Mesendoderm (in vitro differentiated cells): Measurements from ENCODE around the gene CNTN4.

Experiments used
- DNase-seq: peaks from one replicate; pipeline ENCODE4 v3.0.0; 2013
- H2AK5ac ChIP-seq: 2 replicates; pipeline ENCODE4 v1.6.1; 2013; ENCODE audit warnings: low read length, inconsistent platforms
- H2BK120ac ChIP-seq: 2 replicates; pipeline ENCODE4 v1.6.1; 2013; ENCODE audit warnings: low read depth, mild to moderate bottlenecking, low read length, moderate library complexity, mixed read lengths
- H2BK15ac ChIP-seq: replicated peaks from 2 replicates; pipeline ENCODE4 v1.6.1; 2013; ENCODE audit warnings: low read depth, mild to moderate bottlenecking, moderate library complexity
- H2BK5ac ChIP-seq: 2 replicates; pipeline ENCODE4 v1.6.1; 2013; ENCODE audit warnings: low read length, inconsistent platforms
- H3K18ac ChIP-seq: 2 replicates; pipeline ENCODE4 v1.6.1; 2013; ENCODE audit warnings: mild to moderate bottlenecking, low read length, mixed read lengths
- H3K23ac ChIP-seq: one replicate; pipeline ENCODE4 v1.6.1; 2013; ENCODE audit warnings: low read length
- H3K27ac ChIP-seq: 2 replicates; pipeline ENCODE4 v1.5.1; 2013; ENCODE audit warnings: low read depth, mild to moderate bottlenecking, inconsistent platforms, low read length, moderate library complexity
- H3K27me3 ChIP-seq: 2 replicates; pipeline ENCODE4 v1.6.1; 2013; ENCODE audit warnings: low read length, control low read depth, mild to moderate bottlenecking, inconsistent platforms; ENCODE audit not compliant: insufficient read depth, poor library complexity
- H3K36me3 ChIP-seq: 2 replicates; pipeline ENCODE4 v1.6.1; 2013; ENCODE audit warnings: low read length, inconsistent platforms; ENCODE audit not compliant: control insufficient read depth, insufficient read depth
- H3K4ac ChIP-seq: one replicate; pipeline ENCODE4 v1.6.1; 2013; ENCODE audit warnings: low read depth, mild to moderate bottlenecking, low read length, moderate library complexity
- H3K4me1 ChIP-seq: 2 replicates; pipeline ENCODE4 v1.6.1; 2013; ENCODE audit warnings: low read depth, low read length, inconsistent platforms; ENCODE audit not compliant: control insufficient read depth
- H3K4me2 ChIP-seq: 2 replicates; pipeline ENCODE4 v1.6.1; 2013; ENCODE audit warnings: low read length
- H3K4me3 ChIP-seq: 2 replicates; pipeline ENCODE4 v1.5.1; 2013; ENCODE audit warnings: mild to moderate bottlenecking, low read length
- H3K56ac ChIP-seq: one replicate; pipeline ENCODE4 v1.6.1; 2013; ENCODE audit warnings: low read length
- H3K79me1 ChIP-seq: 2 replicates; pipeline ENCODE4 v1.6.1; 2013; ENCODE audit warnings: low read length, inconsistent platforms
- H3K79me2 ChIP-seq: 2 replicates; pipeline ENCODE4 v1.6.1; 2013; ENCODE audit warnings: mild to moderate bottlenecking, low read length; ENCODE audit not compliant: control insufficient read depth, insufficient read depth
- H3K9ac ChIP-seq: 2 replicates; pipeline ENCODE4 v1.6.1; 2013; ENCODE audit warnings: low read length, inconsistent platforms
- H4K5ac ChIP-seq: one replicate; pipeline ENCODE4 v1.6.1; 2013; ENCODE audit warnings: low read length
- H4K8ac ChIP-seq: one replicate; pipeline ENCODE4 v1.6.1; 2013; ENCODE audit warnings: low read depth, mild to moderate bottlenecking, control low read depth, low read length, moderate library complexity
- WGBS: extraction: QIAGEN DNeasy Blood & Tissue Kit; methylation state at CpG from one replicate; pipeline ENCODE4 v1.1.7; 2013; ENCODE audit warnings: low lambda C conversion rate, missing lambda C conversion rate; ENCODE audit not compliant: insufficient coverage; ENCODE audit errors: extremely low coverage; 5-methylcytosine and 5-hydroxymethylcytosine counted together

The CNTN4 gene

DNA sequence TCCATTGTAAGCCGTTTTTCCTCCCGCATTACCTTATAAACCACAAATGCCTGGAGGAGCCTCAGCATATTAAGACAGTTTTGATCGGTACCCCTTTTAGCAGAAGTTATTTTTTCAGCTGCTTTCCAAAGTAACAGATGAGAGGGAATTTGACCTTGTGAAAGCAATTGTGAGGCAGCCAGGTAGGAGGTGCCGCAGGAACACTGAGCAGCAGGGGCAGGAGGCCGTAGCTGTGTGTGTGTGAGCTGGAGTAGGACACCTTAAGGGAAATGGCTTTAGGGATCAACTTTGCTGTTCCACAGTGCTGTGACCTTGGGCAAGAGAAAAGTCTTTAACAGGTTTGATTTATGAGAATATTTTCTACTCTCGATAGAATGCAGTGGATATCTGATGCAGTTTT is 529.5 kb downstream of the CNTN4 start:
- H3K4me2 ChIP-seq, result no peak overlapping the region
- no peak overlapping the region for H3K4ac ChIP-seq
- H3K4me1 ChIP-seq, result no peaks in the 10 kb centered on the region
- H3K79me2 ChIP-seq, result no peaks in the 10 kb centered on the region
- peak; percentile 27 for DNase-seq
- H3K27me3 ChIP-seq, result no peaks in the 10 kb centered on the region
- H3K27ac ChIP-seq, result no peak overlapping the region
- no peaks in the 10 kb centered on the region for H3K79me1 ChIP-seq
- no peak overlapping the region for H3K23ac ChIP-seq
- H2BK120ac ChIP-seq, result no peak overlapping the region
- no CpG with 5 or more reads among the region's 6 CpGs for WGBS
- no peak overlapping the region for H4K5ac ChIP-seq
- H3K4me3 ChIP-seq, result no peak overlapping the region
- no peak overlapping the region for H3K9ac ChIP-seq
- H3K36me3 ChIP-seq, result no peaks in the 10 kb centered on the region
- no peak overlapping the region for H2BK15ac ChIP-seq
- H2AK5ac ChIP-seq, result no peak overlapping the region
- no peak overlapping the region for H2BK5ac ChIP-seq
- H3K18ac ChIP-seq, result no peak overlapping the region
- no peak overlapping the region for H3K56ac ChIP-seq
- H4K8ac ChIP-seq, result no peak overlapping the region

DNA sequence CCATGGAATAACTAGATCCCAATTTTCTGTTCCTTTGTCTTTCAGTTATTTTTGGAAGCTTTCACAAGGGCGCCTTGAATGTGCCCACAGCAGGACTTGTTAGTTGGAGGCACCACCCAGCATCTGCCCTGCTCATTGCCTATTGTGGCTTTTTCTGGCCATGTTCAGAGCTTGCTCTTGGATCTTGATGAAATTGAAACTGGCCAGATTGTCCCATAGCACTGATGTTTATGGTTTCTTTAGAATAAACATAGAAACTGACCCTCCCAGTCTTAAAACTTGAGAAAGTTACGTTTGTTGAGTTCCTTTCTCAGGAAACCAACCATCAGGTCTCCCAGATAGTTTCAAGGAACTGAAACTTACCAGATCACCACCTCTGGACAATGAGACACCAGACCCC is 536.8 kb downstream of the CNTN4 start:
- no peak overlapping the region for H3K23ac ChIP-seq
- no peaks in the 10 kb centered on the region for H3K79me2 ChIP-seq
- H3K9ac ChIP-seq, result no peak overlapping the region
- no peak overlapping the region for H2BK120ac ChIP-seq
- no peak overlapping the region for H3K4me2 ChIP-seq
- no peak overlapping the region for H4K5ac ChIP-seq
- no peaks in the 10 kb centered on the region for H3K4me1 ChIP-seq
- no peak overlapping the region for H2BK5ac ChIP-seq
- no peaks in the 10 kb centered on the region for H3K36me3 ChIP-seq
- H2AK5ac ChIP-seq, result no peak overlapping the region
- H3K56ac ChIP-seq, result no peak overlapping the region
- no CpG with 5 or more reads among the region's 2 CpGs for WGBS
- no peak overlapping the region for H3K4me3 ChIP-seq
- H3K79me1 ChIP-seq, result no peaks in the 10 kb centered on the region
- no peak overlapping the region for H3K18ac ChIP-seq
- no peaks in the 10 kb centered on the region for H3K27me3 ChIP-seq
- no peak for DNase-seq
- no peak overlapping the region for H3K4ac ChIP-seq
- no peak overlapping the region for H4K8ac ChIP-seq
- no peak overlapping the region for H3K27ac ChIP-seq
- H2BK15ac ChIP-seq, result no peak overlapping the region

- Histone ChIP-seq H4K5ac (no peak overlapping the region), H2BK120ac (no peak overlapping the region), H3K36me3 (no peaks in the 10 kb centered on the region), H3K9ac (no peak overlapping the region), H3K27me3 (no peaks in the 10 kb centered on the region), H3K4me1 (no peaks in the 10 kb centered on the region), H2AK5ac (no peak overlapping the region), H3K56ac (no peak overlapping the region), H3K23ac (no peak overlapping the region), H3K18ac (no peak overlapping the region), H3K4me3 (no peak overlapping the region), H3K4me2 (no peak overlapping the region), H3K79me1 (no peaks in the 10 kb centered on the region), H3K27ac (no peak overlapping the region), H3K79me2 (no peaks in the 10 kb centered on the region), H2BK15ac (no peak overlapping the region), H2BK5ac (no peak overlapping the region), H3K4ac (no peak overlapping the region), H4K8ac (no peak overlapping the region)
- DNase-seq, result no peak
- no CpG with 5 or more reads among the region's 3 CpGs for WGBS
Measured at GRCh38 chr3:2643606-2644005, 544.9 kb downstream of the CNTN4 start.

GRCh38 chr3:2645001-2645400 is 546.3 kb downstream of the CNTN4 start:
- no peak overlapping the region for H3K56ac ChIP-seq
- H4K8ac ChIP-seq, result no peak overlapping the region
- no peaks in the 10 kb centered on the region for H3K27me3 ChIP-seq
- H2AK5ac ChIP-seq, result no peak overlapping the region
- no peak overlapping the region for H3K4me3 ChIP-seq
- H2BK15ac ChIP-seq, result no peak overlapping the region
- no peak overlapping the region for H3K9ac ChIP-seq
- no peaks in the 10 kb centered on the region for H3K79me2 ChIP-seq
- H2BK120ac ChIP-seq, result no peak overlapping the region
- no CpG with 5 or more reads among the region's 2 CpGs for WGBS
- H3K4me2 ChIP-seq, result no peak overlapping the region
- H3K18ac ChIP-seq, result no peak overlapping the region
- no peak for DNase-seq
- no peak overlapping the region for H3K23ac ChIP-seq
- H3K79me1 ChIP-seq, result no peaks in the 10 kb centered on the region
- H3K4ac ChIP-seq, result no peak overlapping the region
- H3K36me3 ChIP-seq, result no peaks in the 10 kb centered on the region
- no peaks in the 10 kb centered on the region for H3K4me1 ChIP-seq
- no peak overlapping the region for H4K5ac ChIP-seq
- H3K27ac ChIP-seq, result no peak overlapping the region
- no peak overlapping the region for H2BK5ac ChIP-seq

DNA sequence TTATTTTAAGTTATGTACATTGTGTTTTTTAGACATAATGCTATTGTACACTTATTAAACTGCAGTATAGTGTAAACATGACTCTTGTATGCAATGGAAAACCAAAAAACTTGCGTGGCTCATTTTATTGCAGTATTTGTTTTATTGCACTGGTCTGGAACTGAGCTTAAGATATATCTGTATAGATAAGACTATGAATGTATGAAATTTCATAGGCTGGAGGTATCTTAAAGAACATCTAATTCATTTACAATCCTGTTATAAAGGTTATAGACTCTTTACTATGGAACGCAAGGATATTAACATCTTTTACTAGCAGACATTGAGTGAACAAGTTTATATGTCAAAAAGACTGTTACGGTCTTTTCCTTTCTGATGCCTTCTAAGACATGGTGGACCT is 552.1 kb downstream of the CNTN4 start:
- no peak overlapping the region for H3K4ac ChIP-seq
- peaks cover 2% of the 10 kb centered on the region for H3K4me1 ChIP-seq
- no peaks in the 10 kb centered on the region for H3K36me3 ChIP-seq
- H3K27me3 ChIP-seq, result no peaks in the 10 kb centered on the region
- H2BK120ac ChIP-seq, result no peak overlapping the region
- no CpG with 5 or more reads among the region's 3 CpGs for WGBS
- no peak overlapping the region for H2BK15ac ChIP-seq
- no peak overlapping the region for H3K18ac ChIP-seq
- no peak overlapping the region for H3K56ac ChIP-seq
- H3K79me2 ChIP-seq, result no peaks in the 10 kb centered on the region
- no peak overlapping the region for H3K23ac ChIP-seq
- H4K5ac ChIP-seq, result no peak overlapping the region
- H2BK5ac ChIP-seq, result no peak overlapping the region
- no peak overlapping the region for H4K8ac ChIP-seq
- no peak overlapping the region for H2AK5ac ChIP-seq
- H3K27ac ChIP-seq, result no peak overlapping the region
- H3K79me1 ChIP-seq, result no peaks in the 10 kb centered on the region
- H3K9ac ChIP-seq, result no peak overlapping the region
- H3K4me2 ChIP-seq, result no peak overlapping the region
- no peak overlapping the region for H3K4me3 ChIP-seq
- DNase-seq, result no peak

DNA sequence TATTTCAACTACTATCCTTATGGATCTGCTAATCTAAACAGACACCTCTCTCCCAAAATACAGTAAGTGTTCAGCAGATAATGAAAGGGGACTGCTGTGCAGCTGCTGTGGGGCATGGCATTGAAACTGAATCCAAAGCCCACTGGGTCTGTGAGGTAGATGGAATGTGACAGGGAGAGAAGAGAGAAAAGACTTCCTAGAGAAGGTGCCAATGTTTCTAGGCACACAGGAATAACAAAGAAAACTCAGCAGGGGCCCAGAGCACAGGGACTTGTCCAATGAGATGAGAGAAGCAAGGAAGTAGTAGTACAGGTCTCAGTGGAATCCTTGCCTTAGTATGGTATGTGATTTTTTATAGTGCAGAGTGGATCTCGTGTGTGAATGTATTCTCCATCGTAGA is 553.7 kb downstream of the CNTN4 start:
- Histone ChIP-seq H3K4me2 (no peak overlapping the region), H2BK15ac (no peak overlapping the region), H3K4me3 (no peak overlapping the region), H3K27me3 (no peaks in the 10 kb centered on the region), H2BK120ac (no peak overlapping the region), H3K79me2 (no peaks in the 10 kb centered on the region), H2AK5ac (no peak overlapping the region), H3K79me1 (no peaks in the 10 kb centered on the region), H3K9ac (no peak overlapping the region), H3K36me3 (no peaks in the 10 kb centered on the region), H3K18ac (no peak overlapping the region), H3K56ac (no peak overlapping the region), H3K23ac (no peak overlapping the region), H3K4ac (no peak overlapping the region), H4K8ac (no peak overlapping the region), H2BK5ac (no peak overlapping the region), H4K5ac (no peak overlapping the region), H3K27ac (no peak overlapping the region), H3K4me1 (peaks cover 4% of the 10 kb centered on the region)
- WGBS, result no CpG with 5 or more reads among the region's 2 CpGs
- DNase-seq, result peak; percentile 70
